H1 (cell line): ENCODE results near the gene CCNT2. TPM values are rescaled to one million over a fixed set of nuclear protein-coding genes. Genes with fewer than 3 reads are reported as not detected.

Source experiments
- CTCF ChIA-PET: fragments of 300-600 bp; sonication (Branson Sonifier 250); formaldehyde crosslinking; loops from one replicate; lab custom pipeline; 2021; ENCODE audit not compliant: partially characterized antibody; lab: Charles Lee
- POLR2A ChIA-PET: fragments of 300-600 bp; sonication (Branson Sonifier 250); formaldehyde crosslinking; loops from one replicate; lab custom pipeline; 2021; ENCODE audit warnings: inconsistent platforms; ENCODE audit not compliant: partially characterized antibody; lab: Charles Lee
- DNase-seq, 2 experiments: peaks; one replicate each; pipeline versions ENCODE4 v3.0.0 to v3.0.0-alpha.2; 2010 to 2022; ENCODE audit warnings: low spot score in 2 of 2, low read depth in 1 of 2, mixed read lengths in 1 of 2
- FAIRE-seq: peaks from 2 replicates; lab custom pipeline; 2011; peaks lifted over from hg19 to GRCh38; lab: Jason Lieb, UNC
- H2AFZ ChIP-seq: 2 replicates; pipeline ENCODE4 v1.8.1; 2012; ENCODE audit warnings: low read length, inconsistent platforms
- H2AK5ac ChIP-seq: 2 replicates; pipeline ENCODE4 v1.6.1; 2013; ENCODE audit warnings: low read depth, low read length
- H2BK120ac ChIP-seq: replicated peaks from 2 replicates; pipeline ENCODE3; 2013; ENCODE audit warnings: low read depth, low read length, inconsistent platforms
- H2BK12ac ChIP-seq: 2 replicates; pipeline ENCODE4 v1.6.1; 2013; ENCODE audit warnings: low read depth, low read length
- H2BK15ac ChIP-seq: 2 replicates; pipeline ENCODE4 v1.6.1; 2013; ENCODE audit warnings: low read length
- H2BK20ac ChIP-seq: 2 replicates; pipeline ENCODE4 v1.6.1; 2013; ENCODE audit warnings: low read length
- H2BK5ac ChIP-seq: 2 replicates; pipeline ENCODE4 v1.6.1; 2013; ENCODE audit warnings: low read depth, low read length
- H3K14ac ChIP-seq: 2 replicates; pipeline ENCODE4 v1.6.1; 2013; ENCODE audit warnings: inconsistent platforms; ENCODE audit not compliant: insufficient read length
- H3K18ac ChIP-seq: 2 replicates; pipeline ENCODE4 v1.6.1; 2013; ENCODE audit warnings: low read length; ENCODE audit errors: extremely low read depth
- H3K23ac ChIP-seq: 2 replicates; pipeline ENCODE4 v1.6.1; 2013; ENCODE audit warnings: inconsistent platforms; ENCODE audit not compliant: insufficient read length
- H3K23me2 ChIP-seq: 2 replicates; pipeline ENCODE4 v1.6.1; 2013; ENCODE audit warnings: low read depth, low read length
- H3K27ac ChIP-seq: 2 replicates; pipeline ENCODE4 v1.6.1; 2011; ENCODE audit warnings: low read depth, low read length, inconsistent platforms
- H3K27me3 ChIP-seq, 4 experiments: replicated peaks in 1 of 4; 1 replicate in 1 of 4; 2 replicates in 3 of 4; pipeline versions ENCODE4 v1.6.1 to v1.8.1; 2011 to 2013; ENCODE audit warnings: low read length in 3 of 4, mild to moderate bottlenecking in 3 of 4, inconsistent platforms in 2 of 4, mixed read lengths in 2 of 4, moderate library complexity in 1 of 4; ENCODE audit not compliant: control insufficient read depth in 3 of 4, insufficient read depth in 3 of 4; ENCODE audit errors: extremely low read depth in 1 of 4
- H3K36me3 ChIP-seq, 4 experiments: 2 replicates each; pipeline versions ENCODE4 v1.6.1 to v1.8.1; 2011 to 2013; ENCODE audit warnings: mild to moderate bottlenecking in 4 of 4, low read length in 3 of 4, moderate library complexity in 2 of 4, control low read depth in 1 of 4, inconsistent platforms in 1 of 4; ENCODE audit not compliant: insufficient read depth in 4 of 4, control insufficient read depth in 2 of 4
- H3K4ac ChIP-seq: replicated peaks from 2 replicates; pipeline ENCODE3; 2013; ENCODE audit warnings: low read length, low read depth, mixed read lengths, inconsistent platforms; ENCODE audit not compliant: insufficient read length
- H3K4me1 ChIP-seq, 4 experiments: replicated peaks in 1 of 4; 1 replicate in 1 of 4; 2 replicates in 3 of 4; pipeline versions ENCODE4 v1.6.1 to v1.8.1; 2011 to 2013; ENCODE audit warnings: low read length in 3 of 4, inconsistent platforms in 2 of 4, mixed read lengths in 1 of 4; ENCODE audit not compliant: insufficient read depth in 4 of 4, control insufficient read depth in 3 of 4
- H3K4me2 ChIP-seq, 2 experiments: 2 replicates each; pipeline versions ENCODE4 v1.6.1 to v1.8.1; 2011 to 2013; ENCODE audit warnings: low read depth in 2 of 2, low read length in 2 of 2, control low read depth in 1 of 2, inconsistent platforms in 1 of 2, mild to moderate bottlenecking in 1 of 2; ENCODE audit not compliant: insufficient read depth in 1 of 2
- H3K4me3 ChIP-seq, 4 experiments: fragments of 200-600, 300-600 bp in 1 of 4; sonication (generic), shearing (Covaris generic), sonication (Bioruptor Twin) in 1 of 4; 2 replicates each; pipeline versions ENCODE4 v1.5.1 to v1.8.1; 2011 to 2016; ENCODE audit warnings: low read length in 4 of 4, low read depth in 3 of 4, control low read depth in 2 of 4, inconsistent platforms in 2 of 4, mild to moderate bottlenecking in 2 of 4, mixed read lengths in 1 of 4, moderate library complexity in 1 of 4; ENCODE audit not compliant: insufficient read depth in 2 of 4; ENCODE audit errors: extremely low read depth in 1 of 4
- H3K56ac ChIP-seq: replicated peaks from 2 replicates; pipeline ENCODE3; 2013; ENCODE audit warnings: low read depth, mild to moderate bottlenecking, mixed read lengths, low read length, inconsistent platforms; ENCODE audit not compliant: insufficient read length
- H3K79me1 ChIP-seq: 2 replicates; pipeline ENCODE4 v1.6.1; 2013; ENCODE audit warnings: low read depth, low read length, control low read depth
- H3K79me2 ChIP-seq, 2 experiments: 2 replicates each; pipeline versions ENCODE4 v1.6.1 to v1.8.1; 2012 to 2013; ENCODE audit warnings: low read length in 2 of 2, mild to moderate bottlenecking in 2 of 2, inconsistent platforms in 1 of 2; ENCODE audit not compliant: insufficient read depth in 2 of 2, control insufficient read depth in 1 of 2
- H3K9ac ChIP-seq, 4 experiments: replicated peaks in 1 of 4; 1 replicate in 1 of 4; 2 replicates in 3 of 4; pipeline versions ENCODE4 v1.6.1 to v1.8.1; 2011 to 2013; ENCODE audit warnings: low read depth in 3 of 4, low read length in 3 of 4, control low read depth in 2 of 4, mild to moderate bottlenecking in 2 of 4, moderate library complexity in 2 of 4, inconsistent platforms in 1 of 4; ENCODE audit errors: extremely low read depth in 1 of 4
- H3K9me3 ChIP-seq, 2 experiments: 2 replicates each; pipeline versions ENCODE4 v1.6.1 to v1.8.1; 2012 to 2013; ENCODE audit warnings: mild to moderate bottlenecking in 2 of 2, moderate library complexity in 2 of 2, control low read depth in 1 of 2, inconsistent platforms in 1 of 2, low read depth in 1 of 2, low read length in 1 of 2, mixed read lengths in 1 of 2; ENCODE audit not compliant: insufficient read depth in 2 of 2
- H4K20me1 ChIP-seq, 2 experiments: replicated peaks in 1 of 2; 2 replicates each; pipeline versions ENCODE3 to v1.8.1; 2011 to 2013; ENCODE audit warnings: inconsistent platforms in 2 of 2, low read length in 2 of 2, mild to moderate bottlenecking in 1 of 2; ENCODE audit not compliant: insufficient read depth in 2 of 2, control insufficient read depth in 1 of 2
- H4K5ac ChIP-seq: 2 replicates; pipeline ENCODE4 v1.6.1; 2013; ENCODE audit warnings: low read length, low read depth, mixed read lengths, inconsistent platforms; ENCODE audit not compliant: insufficient read length
- H4K8ac ChIP-seq: 2 replicates; pipeline ENCODE4 v1.8.0; 2013; ENCODE audit warnings: mild to moderate bottlenecking, moderate library complexity, low read length, inconsistent platforms; ENCODE audit not compliant: insufficient read depth; ENCODE audit errors: extremely low read depth
- H4K91ac ChIP-seq: replicated peaks from 2 replicates; pipeline ENCODE3; 2013; ENCODE audit warnings: low read length, mixed read lengths, inconsistent platforms; ENCODE audit not compliant: insufficient read length
- KDM4A ChIP-seq: IDR thresholded peaks from one replicate; pipeline ENCODE4 v1.7.1; 2012; ENCODE audit warnings: low read depth, mild to moderate bottlenecking, moderate library complexity, low read length, inconsistent platforms; ENCODE audit not compliant: severe bottlenecking
- SIX5 ChIP-seq: IDR thresholded peaks from 2 replicates; pipeline ENCODE4 v1.6.1; 2011; ENCODE audit warnings: mild to moderate bottlenecking, low read depth, low read length
- WGBS, 2 experiments: shearing (Covaris generic) in 1 of 2; methylation state at CpG; one replicate each; pipeline versions ENCODE4 v1.1.6 to v1.1.7; 2013 to 2015; ENCODE audit warnings: low lambda C conversion rate in 2 of 2, mixed read lengths in 2 of 2, inconsistent platforms in 1 of 2, low coverage in 1 of 2, missing lambda C conversion rate in 1 of 2; ENCODE audit not compliant: insufficient replicate concordance in 2 of 2, insufficient coverage in 1 of 2, insufficient read length in 1 of 2; ENCODE audit errors: extremely low coverage in 1 of 2, missing lambda C conversion rate in 1 of 2; 5-methylcytosine and 5-hydroxymethylcytosine counted together
- polyA plus RNA-seq, 7 experiments: library from polyadenylated mRNA; depleted of rRNA in 3 of 7; stranded (reverse) in 5 of 7; unstranded in 2 of 7; fragments of >200 nt in 5 of 7; fragments of 200-250 nt in 2 of 7; gene quantifications; 1 replicate in 5 of 7; 2 replicates in 1 of 7; 4 replicates in 1 of 7; pipeline versions ENCODE4 v1.2.1 to v1.2.3, GENCODE V29; 2011 to 2013; ENCODE audit warnings: missing spikeins in 2 of 7, mixed read lengths in 2 of 7
- total RNA-seq: library from RNA; stranded (reverse); fragmentation: NEBNext Ultra II Directional; extraction: Animal tissue kit (Norgen Biotek cat#: 25700); gene quantifications from 2 replicates; pipeline ENCODE4 v1.2.1, GENCODE V29; 2021

Gene CCNT2
- total and polyA plus RNA-seq, 2 of the 8 experiments (the other 6 are each of a cell fraction or from before 2014, with no cell fraction given), result 13.0 to 39.7 TPM

GRCh38 chr2:134892282-134893035 lies 26.2 kb upstream of the CCNT2 start:
- no peaks in the 10 kb centered on the region for H3K27me3 ChIP-seq
- H3K79me2 ChIP-seq, result no peaks in the 10 kb centered on the region
- H2BK15ac ChIP-seq, result no peak overlapping the region
- no peak overlapping the region for H3K9ac ChIP-seq
- H2BK120ac ChIP-seq, result no peak overlapping the region
- H3K36me3 ChIP-seq, result no peaks in the 10 kb centered on the region
- no peak overlapping the region for H2BK20ac ChIP-seq
- no peak overlapping the region for H3K18ac ChIP-seq
- no peak overlapping the region for H2AK5ac ChIP-seq
- 0 out of 7 replicates have a peak, but pooled peaks cover 0 to 2% (median 0%) of the 10 kb centered on the region in 4 experiments for H3K4me1 ChIP-seq
- FAIRE-seq (no peak), DNase-seq (no peak)
- no peak overlapping the region for H3K23ac ChIP-seq
- H3K4me2 ChIP-seq, result no peak overlapping the region
- no peaks in the 10 kb centered on the region for H4K20me1 ChIP-seq
- H2BK12ac ChIP-seq, result no peak overlapping the region
- no peak overlapping the region for H4K8ac ChIP-seq
- H3K14ac ChIP-seq, result no peak overlapping the region
- WGBS, 2 experiments, result 88% methylated on average over 1 of the region's 1 CpG; no CpG with 5 or more reads in 1 of the 2 experiments
- H2AFZ ChIP-seq, result no peak overlapping the region
- no peak overlapping the region for H4K91ac ChIP-seq
- no peaks in the 10 kb centered on the region for H3K79me1 ChIP-seq
- no peak overlapping the region for H2BK5ac ChIP-seq
- CTCF ChIA-PET, result interaction anchor here (0.6 to 1.6 kb wide), 5 partner anchors 14 to 235 kb away, joined by 3 to 4 read pairs (median 3); no protein-coding TSS in a partner anchor
- no peaks in the 10 kb centered on the region for H3K23me2 ChIP-seq
- H3K27ac ChIP-seq, result no peak overlapping the region
- TF ChIP-seq SIX5 (no peak), KDM4A (no peak)
- POLR2A ChIA-PET, result no interaction called here
- no peaks in the 10 kb centered on the region for H3K9me3 ChIP-seq
- H3K4me3 ChIP-seq, result no peak overlapping the region
- no peak overlapping the region for H3K4ac ChIP-seq
- no peak overlapping the region for H3K56ac ChIP-seq
- no peak overlapping the region for H4K5ac ChIP-seq
